Adrenal gland (tissue), 5 donors: ENCODE data around the gene BCL2.

Experiments used
- CTCF ChIP-seq, 6 experiments: fragments of 450-650 bp in 4 of 6; fragments of 200-600 bp in 2 of 6; sonication (generic) in 1 of 6; IDR thresholded peaks; 1 replicate in 5 of 6; 2 replicates in 1 of 6; pipeline versions ENCODE4 v1.5.1 to v1.8.0; 2016 to 2021; ENCODE audit warnings: antibody characterized with exemption in 6 of 6, mild to moderate bottlenecking in 2 of 6, moderate library complexity in 1 of 6
- POLR2A ChIP-seq, 2 donors: fragments of 450-650 bp; IDR thresholded peaks; one replicate each; pipeline ENCODE4 v1.6.1; 2017; ENCODE audit warnings: antibody characterized with exemption in 2 of 2, mild to moderate bottlenecking in 2 of 2, moderate library complexity in 1 of 2
- donor health status: DM: no; HTN: no; CAD: no.

- TF ChIP-seq CTCF (IDR thresholded peaks at IDR 0.05) (no peak), POLR2A (IDR thresholded peaks at IDR 0.05) (no peak)
These were observed 161.4 kb downstream of the BCL2 start for GRCh38 chr18:63158012-63158631.
